HT1080 (cell line): Measurements from ENCODE around the gene MAGEA6. TPM values are rescaled to one million over a fixed set of nuclear protein-coding genes. Genes with fewer than 3 reads are reported as not detected.
"Not testable (repeated sequence)": the region's sequence is repeated elsewhere in the genome, so short reads cannot be mapped to it uniquely, and the experiment has no call there.

Experiments used
- DNase-seq: peaks from one replicate; pipeline ENCODE4 v3.0.0-alpha.2; 2015; ENCODE audit warnings: low read depth
- polyA plus RNA-seq, 2 experiments: library from polyadenylated mRNA; depleted of rRNA; stranded (reverse); fragments of >200 nt; gene quantifications; 2 replicates each; pipeline ENCODE4 v1.2.3, GENCODE V29; 2015
- total RNA-seq: library from RNA; depleted of rRNA; stranded (reverse); fragments of >200 nt; shearing (Covaris generic); gene quantifications from 2 replicates; pipeline ENCODE4 v1.2.3, GENCODE V29; 2014; rRNA removed

The MAGEA6 gene
- total RNA-seq: 208 and 228 TPM in 2 replicates
- 133 and 138 TPM in 2 replicates for polyA plus RNA-seq (2015; cell fraction: cytosol; rRNA removed)
- polyA plus RNA-seq (2015; cell fraction: nucleus; rRNA removed): 118 and 125 TPM in 2 replicates

DNA sequence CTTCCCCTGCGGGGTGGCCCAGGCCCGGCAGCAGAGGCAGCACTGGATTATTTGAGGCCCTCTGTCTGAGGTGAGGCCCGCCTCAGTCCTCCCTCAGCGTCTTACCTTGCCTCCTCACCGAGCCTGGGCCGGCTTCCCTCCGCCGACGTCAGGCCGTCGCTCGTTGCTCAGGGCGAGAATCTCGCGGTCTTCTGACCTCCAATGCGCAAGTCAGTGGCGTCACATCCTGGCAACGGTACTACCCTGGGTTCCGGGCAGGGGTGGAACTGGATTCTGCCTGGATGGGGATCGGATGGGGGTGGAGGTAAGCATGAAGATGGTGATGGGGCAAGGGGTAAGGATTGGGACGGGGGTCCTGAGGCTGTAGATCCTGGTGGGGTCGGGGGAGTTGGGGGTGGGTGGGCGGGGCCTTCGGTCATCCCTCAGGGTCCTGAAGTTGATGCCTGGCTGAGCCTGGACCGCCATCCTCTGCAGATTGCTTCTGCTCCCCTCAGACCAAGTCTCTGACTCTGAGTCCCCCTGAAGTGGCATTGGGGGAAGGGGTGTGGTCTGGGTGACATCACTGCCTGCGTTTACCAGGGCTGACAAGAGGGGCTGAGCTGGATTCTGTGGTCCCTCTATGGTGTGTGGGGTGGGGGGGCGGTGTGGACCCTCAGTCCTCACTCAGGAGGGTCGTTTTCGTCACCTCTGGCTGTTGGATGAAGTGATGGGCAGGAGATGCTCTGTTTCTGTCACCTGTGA, at the start of gene MAGEA6:
MAGEA6 (minus strand) TSS at position 141 of the 741 bp plus-strand sequence. CDS start 2,039 bp downstream, outside the sequence.
- DNase-seq: not testable (repeated sequence)

- DNase-seq: no peak
Observed at GRCh38 chrX:152819266-152819665, 49.8 kb upstream of the MAGEA6 start.

- DNase-seq: no peak
Observed at GRCh38 chrX:152818356-152818755, 48.9 kb upstream of the MAGEA6 start.

GRCh38 chrX:152817078-152817764, 47.7 kb upstream of the MAGEA6 start:
- DNase-seq: peak; percentile 38

GRCh38 chrX:152814048-152814447, 44.6 kb upstream of the MAGEA6 start:
- DNase-seq: no peak

DNA sequence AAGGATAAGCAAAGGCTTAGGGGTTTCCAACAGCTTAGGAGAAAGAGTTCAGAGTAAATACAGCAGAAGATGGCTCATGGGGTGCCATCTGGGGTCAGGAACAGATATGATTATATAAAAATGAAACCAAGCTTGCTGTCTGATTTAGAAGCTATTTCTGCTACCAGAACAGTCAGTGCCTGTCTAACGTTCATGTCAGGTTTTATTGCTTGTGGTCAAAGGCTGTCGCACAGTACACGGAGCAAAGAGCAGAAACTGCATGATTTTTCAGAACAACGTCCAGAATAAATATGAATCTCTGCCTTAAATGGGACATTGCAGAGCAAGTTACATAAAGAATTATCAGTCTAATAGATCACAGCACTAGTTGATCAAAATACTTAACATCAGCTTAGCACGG, 43.7 kb upstream of the MAGEA6 start:
- no peak for DNase-seq

DNA sequence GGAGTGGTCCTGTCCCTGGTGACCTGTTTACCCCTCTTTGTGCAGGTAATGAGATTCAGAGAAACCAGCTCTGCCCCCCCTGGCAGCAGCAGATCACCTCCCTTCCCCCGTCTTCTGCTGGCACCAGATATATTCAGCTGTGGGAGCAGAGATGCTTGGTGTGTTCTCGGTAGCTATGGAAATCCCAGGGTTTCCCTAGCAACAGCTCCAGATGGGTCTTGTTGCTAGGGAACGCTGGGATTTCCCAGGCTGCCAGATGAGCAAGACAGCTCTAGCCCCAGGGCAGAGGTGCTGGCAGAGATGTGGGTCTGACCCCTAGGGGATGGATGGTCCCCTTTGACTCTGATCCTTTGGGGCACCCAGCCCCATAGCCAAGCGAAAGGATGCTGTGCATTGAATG, 40.9 kb upstream of the MAGEA6 start:
- peak; percentile 18 for DNase-seq

GRCh38 chrX:152806035-152806434, 36.5 kb upstream of the MAGEA6 start:
- DNase-seq: peak; percentile 74

DNA sequence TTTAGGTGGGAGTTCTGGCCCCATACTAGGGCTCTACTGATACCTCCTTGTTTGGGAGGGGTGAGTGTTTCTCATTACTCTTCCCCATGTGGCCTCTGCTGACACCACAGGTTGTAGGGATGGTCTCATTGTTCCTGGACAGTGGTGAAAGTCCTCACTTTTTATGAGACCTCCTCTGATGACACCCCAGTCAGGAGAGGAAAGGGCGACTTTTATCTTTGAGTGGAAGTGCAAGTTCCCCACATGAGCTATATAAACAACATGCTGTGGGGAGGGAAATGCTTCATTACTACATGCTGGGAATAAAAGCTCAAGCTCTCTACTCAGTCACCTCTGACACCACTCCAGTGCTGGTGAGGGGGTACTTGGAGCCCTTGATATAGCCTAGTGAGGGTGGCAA, 29.5 kb upstream of the MAGEA6 start:
- DNase-seq: no peak

DNA sequence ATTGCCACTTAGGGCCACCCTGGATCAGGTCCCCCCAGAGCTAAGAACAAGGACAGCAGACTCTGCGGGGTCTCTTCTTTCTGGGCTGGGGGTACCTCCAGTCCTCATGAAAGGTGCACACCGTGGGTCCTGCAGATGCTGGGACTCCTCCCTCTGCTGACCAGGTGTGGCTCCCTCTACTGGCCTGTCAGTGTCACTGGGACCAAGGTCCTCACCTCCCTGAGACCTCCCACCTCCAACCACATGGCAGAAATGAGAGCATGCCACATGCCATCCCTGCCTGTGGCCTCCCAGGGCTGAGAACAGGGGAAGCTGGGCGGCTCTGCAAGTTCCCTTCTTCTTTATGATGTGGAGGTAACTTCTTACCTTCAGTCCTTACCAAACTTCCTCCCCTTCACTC, 17.6 kb upstream of the MAGEA6 start:
- DNase-seq: not testable (repeated sequence)

GRCh38 chrX:152766562-152766961, 2.9 kb downstream of the MAGEA6 start:
- DNase-seq: not testable (repeated sequence)

DNA sequence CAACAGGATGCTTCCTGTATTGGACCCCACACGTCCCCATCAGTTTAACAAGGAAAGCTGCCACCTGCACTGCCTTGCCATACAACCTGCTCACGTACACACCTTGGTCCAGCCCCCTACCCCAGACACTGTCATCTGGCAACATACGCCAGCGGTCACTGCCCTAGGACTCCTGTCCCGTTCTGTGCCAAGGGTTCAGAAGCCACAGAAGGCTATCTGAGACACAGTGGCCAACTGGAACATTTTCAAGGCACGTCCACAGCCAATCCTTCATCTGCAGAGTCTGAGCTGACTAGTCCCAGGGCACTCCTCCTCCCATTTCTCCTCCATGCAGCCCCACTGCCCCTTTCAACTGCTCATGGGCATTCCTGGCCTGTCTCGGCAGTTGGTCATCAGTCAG, 7.9 kb downstream of the MAGEA6 start:
- DNase-seq: not testable (repeated sequence)

GRCh38 chrX:152759544-152759943, 9.9 kb downstream of the MAGEA6 start:
- DNase-seq: not testable (repeated sequence)

GRCh38 chrX:152758918-152759317, 10.6 kb downstream of the MAGEA6 start, which contains the start of gene CSAG3:
CSAG3 (plus strand) TSS chrX:152759218.
- not testable (repeated sequence) for DNase-seq

GRCh38 chrX:152754871-152755270, 14.6 kb downstream of the MAGEA6 start:
- not testable (repeated sequence) for DNase-seq

GRCh38 chrX:152753686-152754650, 15.5 kb downstream of the MAGEA6 start, which contains the start of gene MAGEA2:
MAGEA2 (minus strand) TSS chrX:152753842; CDS start chrX:152751363, 2,479 bp downstream.
- DNase-seq: not testable (repeated sequence)

GRCh38 chrX:152738560-152738959, 30.9 kb downstream of the MAGEA6 start:
- DNase-seq: no peak

- DNase-seq: not testable (repeated sequence)
Observed at GRCh38 chrX:152736528-152736927, 33.0 kb downstream of the MAGEA6 start.

- no peak for DNase-seq
Observed at GRCh38 chrX:152735860-152736511, 33.5 kb downstream of the MAGEA6 start.

GRCh38 chrX:152735101-152735500, 34.4 kb downstream of the MAGEA6 start:
- no peak for DNase-seq
